Measurements from ENCODE around the gene FAM89A.
"Not testable (repeated sequence)": the region's sequence is repeated elsewhere in the genome, so short reads cannot be mapped to it uniquely, and the experiment has no call there.

Gene FAM89A

DNA sequence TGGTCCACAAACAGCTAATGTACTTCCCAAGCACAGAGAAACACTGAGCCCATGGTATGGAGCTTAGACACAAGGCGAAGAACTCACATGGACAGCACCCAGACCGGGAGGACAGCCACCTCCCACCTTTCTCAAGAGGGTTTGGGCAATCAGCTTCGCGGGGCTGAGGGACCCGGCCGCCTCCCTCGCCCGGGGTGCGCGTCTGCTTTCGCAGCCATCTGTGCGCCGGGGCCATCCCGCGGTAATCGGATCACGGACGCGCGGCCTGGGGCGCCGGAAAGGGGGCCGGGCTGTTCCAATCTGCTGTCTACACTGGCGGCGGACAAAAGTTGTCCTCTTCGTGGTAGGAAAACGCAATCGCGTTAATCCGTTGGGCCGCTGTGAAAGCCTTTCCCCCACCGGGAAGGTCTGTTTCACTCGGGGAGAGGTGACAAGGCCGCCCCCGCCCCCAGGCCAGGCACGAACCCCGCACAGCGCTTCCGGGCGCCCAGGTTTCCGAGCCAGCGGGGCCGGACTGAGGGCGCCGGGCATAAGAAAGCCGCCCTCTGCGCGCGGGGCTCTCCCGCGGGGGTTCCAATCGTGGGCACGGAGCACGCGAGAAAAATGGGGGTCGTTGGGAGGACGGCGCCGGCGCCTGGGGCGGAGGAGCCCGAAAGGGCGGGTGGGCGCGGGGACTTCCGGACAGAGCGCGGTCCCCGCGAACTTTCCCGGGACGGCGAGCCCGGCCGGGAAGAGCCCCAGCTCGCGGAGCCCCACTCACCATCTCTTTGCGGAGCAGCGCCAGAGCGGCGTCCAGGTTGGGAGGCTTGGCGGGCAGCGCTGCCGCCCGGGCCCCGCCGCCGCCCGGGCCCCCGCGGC is 664 bp downstream of the FAM89A start:
- peak overlapping the region; percentile 75 for H3K4me3 ChIP-seq (ENCODE audit: low read depth, low read length)
- TF ChIP-seq, protein P1, sequence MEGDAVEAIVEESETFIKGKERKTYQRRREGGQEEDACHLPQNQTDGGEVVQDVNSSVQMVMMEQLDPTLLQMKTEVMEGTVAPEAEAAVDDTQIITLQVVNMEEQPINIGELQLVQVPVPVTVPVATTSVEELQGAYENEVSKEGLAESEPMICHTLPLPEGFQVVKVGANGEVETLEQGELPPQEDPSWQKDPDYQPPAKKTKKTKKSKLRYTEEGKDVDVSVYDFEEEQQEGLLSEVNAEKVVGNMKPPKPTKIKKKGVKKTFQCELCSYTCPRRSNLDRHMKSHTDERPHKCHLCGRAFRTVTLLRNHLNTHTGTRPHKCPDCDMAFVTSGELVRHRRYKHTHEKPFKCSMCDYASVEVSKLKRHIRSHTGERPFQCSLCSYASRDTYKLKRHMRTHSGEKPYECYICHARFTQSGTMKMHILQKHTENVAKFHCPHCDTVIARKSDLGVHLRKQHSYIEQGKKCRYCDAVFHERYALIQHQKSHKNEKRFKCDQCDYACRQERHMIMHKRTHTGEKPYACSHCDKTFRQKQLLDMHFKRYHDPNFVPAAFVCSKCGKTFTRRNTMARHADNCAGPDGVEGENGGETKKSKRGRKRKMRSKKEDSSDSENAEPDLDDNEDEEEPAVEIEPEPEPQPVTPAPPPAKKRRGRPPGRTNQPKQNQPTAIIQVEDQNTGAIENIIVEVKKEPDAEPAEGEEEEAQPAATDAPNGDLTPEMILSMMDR (IDR thresholded peaks at IDR 0.05; ENCODE audit: low read depth, low read length): no peak

DNA sequence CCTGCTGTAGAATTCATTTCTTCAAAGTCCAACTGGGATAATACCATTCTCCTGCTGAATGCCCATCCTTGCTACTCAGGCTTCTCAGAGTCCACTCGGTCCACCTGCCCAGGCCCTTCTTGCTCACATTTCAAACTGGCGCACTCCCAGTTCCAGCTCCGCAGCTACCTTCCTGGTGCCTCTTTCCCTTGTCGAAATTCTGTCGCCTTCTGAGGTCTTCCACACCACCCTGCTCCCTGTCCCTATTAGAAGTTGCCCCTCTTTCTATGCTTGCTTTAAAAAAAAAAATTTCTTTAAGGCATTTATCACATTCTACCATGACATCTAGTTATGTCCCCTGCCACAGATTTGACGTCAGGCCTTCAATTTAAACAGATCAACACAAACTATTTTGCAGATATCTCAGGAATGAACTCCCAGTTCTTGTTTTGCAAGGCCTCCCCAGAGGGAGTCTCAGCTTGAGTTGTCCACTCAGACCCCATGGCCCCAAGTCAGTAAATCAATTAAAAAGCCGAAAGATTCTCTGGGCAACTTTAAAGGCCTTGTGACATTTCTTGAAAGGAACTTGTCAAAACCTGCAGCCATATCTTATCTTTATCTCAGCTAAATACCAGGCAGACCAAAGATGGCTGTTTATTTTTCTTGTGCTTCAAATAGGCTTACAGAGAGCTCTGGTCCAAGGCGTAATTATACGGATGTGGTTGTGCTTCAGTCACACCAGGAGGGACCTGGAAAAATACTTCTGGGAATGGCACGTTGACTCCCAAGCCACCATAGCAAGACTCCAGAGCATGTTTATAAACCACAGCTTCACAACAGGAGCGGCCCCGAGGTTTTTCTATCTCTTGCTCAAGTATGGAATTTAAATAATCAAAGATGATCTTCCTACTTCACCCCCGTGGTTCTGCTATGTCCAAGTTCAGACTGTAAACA is 2.2 kb downstream of the FAM89A start:
- TF ChIP-seq, protein P1 (IDR thresholded peaks at IDR 0.05; ENCODE audit: low read depth, low read length): no peak

DNA sequence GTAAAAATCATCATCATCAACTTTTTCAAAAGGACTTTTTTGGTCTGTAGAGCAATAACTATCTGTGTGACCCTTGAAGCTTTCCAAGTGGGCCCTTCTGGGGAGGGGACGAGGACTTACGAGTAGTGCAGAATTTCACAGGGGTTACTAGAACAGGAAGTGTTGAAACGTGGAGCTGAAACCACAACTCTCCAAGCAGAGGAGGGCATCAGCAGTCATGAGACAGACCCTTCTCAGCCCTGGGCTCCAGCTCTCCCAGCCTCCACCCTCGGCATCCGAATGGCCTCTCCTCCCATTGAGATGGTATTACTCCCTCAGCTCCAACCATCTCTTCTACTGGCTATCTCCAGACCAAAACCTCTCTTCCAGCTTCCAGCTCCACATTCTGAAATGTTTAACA is 3.6 kb downstream of the FAM89A start:
- TF ChIP-seq, protein P1 (IDR thresholded peaks at IDR 0.05; ENCODE audit: low read depth, low read length): no peak
- no peak overlapping the region for H3K4me3 ChIP-seq (ENCODE audit: low read depth, low read length)

More for the DNA sequence above, 2.2 kb downstream of the FAM89A start:
- no peak overlapping the region for H3K4me3 ChIP-seq (ENCODE audit: low read depth, low read length)

DNA sequence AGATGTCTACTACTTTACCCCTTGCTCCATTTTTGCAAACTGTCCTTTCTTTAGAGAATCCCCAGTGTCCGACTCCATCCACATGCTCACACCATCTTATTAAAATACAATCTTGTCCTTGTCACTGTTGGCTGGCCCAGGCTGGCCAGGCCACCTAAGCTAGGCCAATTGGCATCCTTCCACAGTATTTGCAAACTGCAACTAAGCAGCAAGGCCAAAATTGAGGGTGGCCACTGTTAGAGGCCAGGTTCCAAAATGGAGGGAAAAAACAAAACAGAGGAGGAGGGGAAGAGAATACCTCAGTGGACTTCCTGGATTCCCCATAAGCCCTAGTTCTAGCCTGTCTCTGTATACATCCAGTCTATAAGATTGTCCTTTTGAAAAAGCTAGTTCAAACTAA is 4.3 kb downstream of the FAM89A start:
- TF ChIP-seq, protein P1 (IDR thresholded peaks at IDR 0.05; ENCODE audit: low read depth, low read length): no peak
- H3K4me3 ChIP-seq (ENCODE audit: low read depth, low read length): no peak overlapping the region

DNA sequence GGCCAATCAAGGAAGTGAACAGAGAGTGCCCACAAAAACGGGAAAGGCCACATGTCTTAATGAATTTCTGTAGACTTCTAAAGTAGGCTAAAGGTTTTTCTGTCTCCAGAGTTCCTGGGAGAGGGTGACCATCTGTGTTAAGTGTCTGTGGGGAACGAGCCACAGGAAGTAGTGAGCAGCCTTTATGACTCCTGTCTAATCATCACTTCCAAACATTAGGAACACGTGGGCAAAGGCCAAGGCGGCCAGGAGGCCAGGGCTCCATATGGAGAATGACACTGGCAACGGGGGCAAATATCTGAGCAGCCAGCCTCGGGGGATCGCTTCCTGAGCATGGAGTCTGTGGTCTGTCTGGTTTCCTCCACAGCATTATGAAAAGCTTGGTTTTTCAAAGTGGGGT is 7.1 kb downstream of the FAM89A start:
- TF ChIP-seq, protein P1 (IDR thresholded peaks at IDR 0.05; ENCODE audit: low read depth, low read length): no peak
- H3K4me3 ChIP-seq (ENCODE audit: low read depth, low read length): no peak overlapping the region

DNA sequence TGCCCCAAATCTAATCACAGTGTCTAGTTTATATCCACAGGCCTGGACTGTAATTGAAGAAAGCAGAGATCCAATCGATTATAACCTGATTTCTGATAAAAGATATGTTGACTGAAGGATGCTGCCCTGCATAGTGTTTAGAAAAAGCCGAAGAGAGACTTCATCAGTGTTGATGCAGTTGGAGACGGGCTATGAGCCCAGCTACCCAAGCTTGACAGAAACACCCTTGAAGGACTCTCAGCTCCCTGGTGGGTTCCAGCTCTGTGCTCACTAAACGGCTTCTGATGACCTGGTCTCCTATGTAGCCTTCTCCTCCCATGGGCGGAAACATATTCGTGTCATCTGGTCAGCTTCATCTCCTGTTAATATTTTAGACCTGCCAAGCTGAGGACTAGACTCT is 10.2 kb downstream of the FAM89A start:
- no peak overlapping the region for H3K4me3 ChIP-seq (ENCODE audit: low read depth, low read length)
- TF ChIP-seq, protein P1 (IDR thresholded peaks at IDR 0.05; ENCODE audit: low read depth, low read length): no peak

DNA sequence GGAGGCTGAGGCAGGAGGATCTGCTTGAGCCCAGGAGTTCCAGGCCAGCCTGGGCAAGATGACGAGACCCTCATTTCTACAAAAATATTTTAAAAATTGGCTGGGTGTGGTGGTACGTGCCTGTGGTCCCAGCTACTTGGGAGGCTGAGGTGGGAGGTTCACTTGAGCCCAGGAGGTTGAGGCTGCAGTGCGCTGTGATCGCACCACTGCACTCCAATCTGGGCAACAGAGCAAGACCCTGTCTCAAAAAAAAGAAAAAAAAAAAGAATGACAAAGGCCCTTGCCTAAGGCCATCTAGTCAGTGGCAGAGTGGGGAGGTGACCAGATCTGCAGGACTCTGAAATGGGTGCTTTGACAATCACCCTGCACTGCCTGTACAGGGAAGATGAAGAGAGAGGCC is 10.8 kb downstream of the FAM89A start:
- not testable (repeated sequence) for H3K4me3 ChIP-seq (ENCODE audit: low read depth, low read length)
